Measurements from ENCODE around the gene ZNF75A. TPM values are rescaled to one million over a fixed set of nuclear protein-coding genes. Genes with fewer than 3 reads are reported as not detected.

Gene ZNF75A
- total and polyA plus RNA-seq, 4 donors: 4.9 to 17.2 (median 9.8) TPM

- TF ChIP-seq, protein P1, sequence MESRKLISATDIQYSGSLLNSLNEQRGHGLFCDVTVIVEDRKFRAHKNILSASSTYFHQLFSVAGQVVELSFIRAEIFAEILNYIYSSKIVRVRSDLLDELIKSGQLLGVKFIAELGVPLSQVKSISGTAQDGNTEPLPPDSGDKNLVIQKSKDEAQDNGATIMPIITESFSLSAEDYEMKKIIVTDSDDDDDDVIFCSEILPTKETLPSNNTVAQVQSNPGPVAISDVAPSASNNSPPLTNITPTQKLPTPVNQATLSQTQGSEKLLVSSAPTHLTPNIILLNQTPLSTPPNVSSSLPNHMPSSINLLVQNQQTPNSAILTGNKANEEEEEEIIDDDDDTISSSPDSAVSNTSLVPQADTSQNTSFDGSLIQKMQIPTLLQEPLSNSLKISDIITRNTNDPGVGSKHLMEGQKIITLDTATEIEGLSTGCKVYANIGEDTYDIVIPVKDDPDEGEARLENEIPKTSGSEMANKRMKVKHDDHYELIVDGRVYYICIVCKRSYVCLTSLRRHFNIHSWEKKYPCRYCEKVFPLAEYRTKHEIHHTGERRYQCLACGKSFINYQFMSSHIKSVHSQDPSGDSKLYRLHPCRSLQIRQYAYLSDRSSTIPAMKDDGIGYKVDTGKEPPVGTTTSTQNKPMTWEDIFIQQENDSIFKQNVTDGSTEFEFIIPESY (IDR thresholded peaks at IDR 0.05): peak; percentile 46
- TF ChIP-seq NR2F2 (IDR thresholded peaks at IDR 0.05) (peak; percentile 99), GABPA (IDR thresholded peaks at IDR 0.05 in 1 of 2, conservative IDR thresholded peaks at IDR 0.05 in 1 of 2) (peak; percentile 80 to 94), HNF4G (IDR thresholded peaks at IDR 0.05) (no peak), SP1 (IDR thresholded peaks at IDR 0.05) (peak; percentile 88)
- TF ChIP-seq, protein P2, sequence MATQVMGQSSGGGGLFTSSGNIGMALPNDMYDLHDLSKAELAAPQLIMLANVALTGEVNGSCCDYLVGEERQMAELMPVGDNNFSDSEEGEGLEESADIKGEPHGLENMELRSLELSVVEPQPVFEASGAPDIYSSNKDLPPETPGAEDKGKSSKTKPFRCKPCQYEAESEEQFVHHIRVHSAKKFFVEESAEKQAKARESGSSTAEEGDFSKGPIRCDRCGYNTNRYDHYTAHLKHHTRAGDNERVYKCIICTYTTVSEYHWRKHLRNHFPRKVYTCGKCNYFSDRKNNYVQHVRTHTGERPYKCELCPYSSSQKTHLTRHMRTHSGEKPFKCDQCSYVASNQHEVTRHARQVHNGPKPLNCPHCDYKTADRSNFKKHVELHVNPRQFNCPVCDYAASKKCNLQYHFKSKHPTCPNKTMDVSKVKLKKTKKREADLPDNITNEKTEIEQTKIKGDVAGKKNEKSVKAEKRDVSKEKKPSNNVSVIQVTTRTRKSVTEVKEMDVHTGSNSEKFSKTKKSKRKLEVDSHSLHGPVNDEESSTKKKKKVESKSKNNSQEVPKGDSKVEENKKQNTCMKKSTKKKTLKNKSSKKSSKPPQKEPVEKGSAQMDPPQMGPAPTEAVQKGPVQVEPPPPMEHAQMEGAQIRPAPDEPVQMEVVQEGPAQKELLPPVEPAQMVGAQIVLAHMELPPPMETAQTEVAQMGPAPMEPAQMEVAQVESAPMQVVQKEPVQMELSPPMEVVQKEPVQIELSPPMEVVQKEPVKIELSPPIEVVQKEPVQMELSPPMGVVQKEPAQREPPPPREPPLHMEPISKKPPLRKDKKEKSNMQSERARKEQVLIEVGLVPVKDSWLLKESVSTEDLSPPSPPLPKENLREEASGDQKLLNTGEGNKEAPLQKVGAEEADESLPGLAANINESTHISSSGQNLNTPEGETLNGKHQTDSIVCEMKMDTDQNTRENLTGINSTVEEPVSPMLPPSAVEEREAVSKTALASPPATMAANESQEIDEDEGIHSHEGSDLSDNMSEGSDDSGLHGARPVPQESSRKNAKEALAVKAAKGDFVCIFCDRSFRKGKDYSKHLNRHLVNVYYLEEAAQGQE (IDR thresholded peaks at IDR 0.05): peak; percentile 34
Measured at GRCh38 chr16:3282730-3283542, 22.4 kb upstream of the ZNF75A start, which contains the start of gene ZNF263 (continued).

- TF ChIP-seq SP1 (IDR thresholded peaks at IDR 0.05): no peak
- no peak for TF ChIP-seq HNF4A (conservative IDR thresholded peaks at IDR 0.05)
- TF ChIP-seq GABPA (IDR thresholded peaks at IDR 0.05 in 1 of 2, conservative IDR thresholded peaks at IDR 0.05 in 1 of 2): no peak
- TF ChIP-seq YY1 (IDR thresholded peaks at IDR 0.05): no peak
- TF ChIP-seq MAX (IDR thresholded peaks at IDR 0.05): no peak
- no peak for TF ChIP-seq EGR1 (IDR thresholded peaks at IDR 0.05; ENCODE audit: low read depth in 2 of 2)
- TF ChIP-seq RAD21 (IDR thresholded peaks at IDR 0.05): no peak
- TF ChIP-seq FOXA1 (IDR thresholded peaks at IDR 0.05): no peak
- TF ChIP-seq TAF1 (conservative IDR thresholded peaks at IDR 0.05): no peak
- Histone ChIP-seq H3K27me3 (ENCODE audit: control insufficient read depth in 4 of 4, insufficient read depth in 4 of 4, low read length in 3 of 4) (no peaks in the 10 kb centered on the region), H3K27ac (ENCODE audit: low read depth in 1 of 2, low read length in 2 of 2) (peak overlapping the region; percentile 98), H3K4me3 (ENCODE audit: low read depth in 1 of 3, low read length in 3 of 3) (peak overlapping the region; percentile 84 to 93 (median 85)), H3K9me3 (ENCODE audit: control insufficient read depth in 4 of 4, low read length in 3 of 4) (peaks cover 9 to 15% (median 13%) of the 10 kb centered on the region in 4 donors), H3K36me3 (ENCODE audit: control insufficient read depth in 4 of 4, insufficient read depth in 3 of 4, low read depth in 1 of 4, low read length in 3 of 4) (peaks cover 8 to 30% (median 27%) of the 10 kb centered on the region in 4 donors), H3K4me1 (ENCODE audit: control insufficient read depth in 4 of 4, insufficient read depth in 4 of 4, low read length in 3 of 4) (peaks cover 4 to 21% (median 19%) of the 10 kb centered on the region in 4 donors), H3K9ac (ENCODE audit: low read depth in 1 of 2, low read length in 2 of 2) (peak overlapping the region; percentile 68 to 73)
- DNase-seq (ENCODE audit: low spot score): no peak
- WGBS: 5% methylated on average over 56 of the region's 56 CpGs
Measured at GRCh38 chr16:3283543-3284447, 21.5 kb upstream of the ZNF75A start.

All from liver (tissue), 9 donors.